ENCODE measurements around the gene HAUS5.
A peak's percentile ranks its signal among the peaks of the same experiment; 100 is the strongest.
"Not testable (repeated sequence)": the region's sequence is repeated elsewhere in the genome, so short reads cannot be mapped to it uniquely, and the experiment has no call there.

Gene HAUS5

GRCh38 chr19:35643255-35644205, 31.0 kb downstream of the HAUS5 start:
- DNase-seq (ENCODE audit: low read depth): peak; percentile 76

- peak; percentile 86 for DNase-seq (ENCODE audit: low read depth)
Measured at GRCh38 chr19:35644206-35644986, 31.9 kb downstream of the HAUS5 start.

GRCh38 chr19:35644987-35645679, 32.6 kb downstream of the HAUS5 start:
- peak; percentile 78 for DNase-seq (ENCODE audit: low read depth)

- DNase-seq (ENCODE audit: low read depth): no peak
Measured at GRCh38 chr19:35645680-35646511, 33.4 kb downstream of the HAUS5 start.

GRCh38 chr19:35648017-35648961, 35.8 kb downstream of the HAUS5 start, which contains the start of gene COX6B1:
TSS of gene COX6B1 (plus strand) at chr19:35648323. CDS start at chr19:35651244, 2,921 bp downstream.
- peak; percentile 88 for DNase-seq (ENCODE audit: low read depth)

GRCh38 chr19:35650581-35650980, 38.0 kb downstream of the HAUS5 start:
- DNase-seq (ENCODE audit: low read depth): no peak

GRCh38 chr19:35654828-35655227, 42.3 kb downstream of the HAUS5 start:
- not testable (repeated sequence) for DNase-seq (ENCODE audit: low read depth)

GRCh38 chr19:35655600-35655999, 43.1 kb downstream of the HAUS5 start:
- no peak for DNase-seq (ENCODE audit: low read depth)

- no peak for DNase-seq (ENCODE audit: low read depth)
Measured at GRCh38 chr19:35656700-35657099, 44.2 kb downstream of the HAUS5 start.

- no peak for DNase-seq (ENCODE audit: low read depth)
Measured at GRCh38 chr19:35657904-35658700, 45.6 kb downstream of the HAUS5 start.

GRCh38 chr19:35661995-35662340, 49.4 kb downstream of the HAUS5 start:
- DNase-seq (ENCODE audit: low read depth): no peak

- DNase-seq (ENCODE audit: low read depth): no peak
Measured at GRCh38 chr19:35663981-35664380, 51.4 kb downstream of the HAUS5 start.

- DNase-seq (ENCODE audit: low read depth): no peak
Measured at GRCh38 chr19:35665157-35665556, 52.6 kb downstream of the HAUS5 start.

GRCh38 chr19:35665604-35666003, 53.1 kb downstream of the HAUS5 start:
- DNase-seq (ENCODE audit: low read depth): no peak

GRCh38 chr19:35666251-35666913, 53.8 kb downstream of the HAUS5 start, which contains the start of gene UPK1A:
TSS of gene UPK1A (plus strand) at chr19:35666517. CDS start at chr19:35666813, 296 bp downstream.
- DNase-seq (ENCODE audit: low read depth): no peak

GRCh38 chr19:35669566-35669965, 57.0 kb downstream of the HAUS5 start:
- no peak for DNase-seq (ENCODE audit: low read depth)

- DNase-seq (ENCODE audit: low read depth): no peak
Measured at GRCh38 chr19:35669974-35670373, 57.4 kb downstream of the HAUS5 start.

- DNase-seq (ENCODE audit: low read depth): no peak
Measured at GRCh38 chr19:35670686-35671085, 58.2 kb downstream of the HAUS5 start.

- DNase-seq (ENCODE audit: low read depth): no peak
Measured at GRCh38 chr19:35671818-35672217, 59.3 kb downstream of the HAUS5 start.
